Upper lobe of left lung (tissue), 4 donors: Measurements from ENCODE around the gene DISC1.

Source experiments
- EP300 ChIP-seq, 4 donors: sonication (generic); formaldehyde crosslinking; IDR thresholded peaks; one replicate each; pipeline ENCODE4 v1.5.1; 2017; ENCODE audit warnings: antibody characterized with exemption in 4 of 4, control low read depth in 2 of 4
- POLR2A ChIP-seq, 4 donors: fragments of 450-650 bp; IDR thresholded peaks; one replicate each; pipeline ENCODE4 v1.5.1; 2016 to 2017; ENCODE audit warnings: antibody characterized with exemption in 4 of 4, mild to moderate bottlenecking in 2 of 4
- POLR2AphosphoS5 ChIP-seq, 2 donors: sonication (generic); formaldehyde crosslinking; IDR thresholded peaks; one replicate each; pipeline ENCODE4 v1.5.1; 2017; ENCODE audit warnings: antibody characterized with exemption in 2 of 2
- TF ChIP-seq, protein P1 (sequence below), 6 experiments: fragments of 450-650 bp in 4 of 6; fragments of 200-600 bp in 2 of 6; sonication (generic) in 2 of 6; IDR thresholded peaks; one replicate each; pipeline ENCODE4 v1.5.1; 2016 to 2019; ENCODE audit warnings: antibody characterized with exemption in 6 of 6

DNA sequence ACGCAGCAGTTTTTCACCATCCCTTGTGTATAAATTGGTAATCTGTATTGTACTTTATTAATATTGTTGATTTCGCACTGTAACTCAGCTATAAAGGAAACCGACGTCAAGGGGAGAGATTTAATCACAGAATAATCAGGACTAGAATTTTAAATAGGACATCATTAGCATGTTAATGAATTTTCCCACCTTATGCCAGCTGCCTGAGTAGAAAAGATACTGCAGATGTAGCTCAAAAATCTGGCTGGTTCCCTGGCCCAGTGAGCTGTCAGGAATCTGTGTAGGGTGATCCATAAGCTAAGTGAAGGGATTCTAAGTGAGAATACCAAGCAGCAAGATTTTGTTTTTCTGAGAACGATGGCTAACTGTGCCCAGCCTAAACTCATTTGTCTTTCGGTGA lies 195.5 kb downstream of the DISC1 start:
- TF ChIP-seq, protein P1, sequence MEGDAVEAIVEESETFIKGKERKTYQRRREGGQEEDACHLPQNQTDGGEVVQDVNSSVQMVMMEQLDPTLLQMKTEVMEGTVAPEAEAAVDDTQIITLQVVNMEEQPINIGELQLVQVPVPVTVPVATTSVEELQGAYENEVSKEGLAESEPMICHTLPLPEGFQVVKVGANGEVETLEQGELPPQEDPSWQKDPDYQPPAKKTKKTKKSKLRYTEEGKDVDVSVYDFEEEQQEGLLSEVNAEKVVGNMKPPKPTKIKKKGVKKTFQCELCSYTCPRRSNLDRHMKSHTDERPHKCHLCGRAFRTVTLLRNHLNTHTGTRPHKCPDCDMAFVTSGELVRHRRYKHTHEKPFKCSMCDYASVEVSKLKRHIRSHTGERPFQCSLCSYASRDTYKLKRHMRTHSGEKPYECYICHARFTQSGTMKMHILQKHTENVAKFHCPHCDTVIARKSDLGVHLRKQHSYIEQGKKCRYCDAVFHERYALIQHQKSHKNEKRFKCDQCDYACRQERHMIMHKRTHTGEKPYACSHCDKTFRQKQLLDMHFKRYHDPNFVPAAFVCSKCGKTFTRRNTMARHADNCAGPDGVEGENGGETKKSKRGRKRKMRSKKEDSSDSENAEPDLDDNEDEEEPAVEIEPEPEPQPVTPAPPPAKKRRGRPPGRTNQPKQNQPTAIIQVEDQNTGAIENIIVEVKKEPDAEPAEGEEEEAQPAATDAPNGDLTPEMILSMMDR (IDR thresholded peaks at IDR 0.05) = no peak
- TF ChIP-seq POLR2A (IDR thresholded peaks at IDR 0.05) (no peak), POLR2AphosphoS5 (IDR thresholded peaks at IDR 0.05) (no peak), EP300 (IDR thresholded peaks at IDR 0.05) (no peak)
